Activated naive CD4-positive, alpha-beta T cell treated with anti-CD3 and anti-CD28 coated beads, Interleukin-2, amount 10 ng/mL, durations not matched to agents 7 days and 5 days (primary cell): ENCODE measurements around the gene UNC5A.

Experiments
- CTCF ChIA-PET: fragments of 350-600 bp; sonication (Branson Sonifier 250); formaldehyde crosslinking; loops from one replicate; lab custom pipeline; 2021; ENCODE audit warnings: antibody characterized with exemption; lab: Charles Lee
- DNase-seq: peaks from one replicate; pipeline ENCODE4 v3.0.0-alpha.2; 2020
- H3K27ac Mint-ChIP-seq: one replicate; pipeline ENCODE4 v1.8.0; 2021; ENCODE audit warnings: mild to moderate bottlenecking, moderate library complexity, mixed read lengths
- H3K27me3 Mint-ChIP-seq: one replicate; pipeline ENCODE4 v1.8.0; 2021; ENCODE audit warnings: mild to moderate bottlenecking, mixed read lengths
- H3K36me3 Mint-ChIP-seq: one replicate; pipeline ENCODE4 v1.8.0; 2021; ENCODE audit warnings: mixed read lengths
- H3K4me1 Mint-ChIP-seq: one replicate; pipeline ENCODE4 v1.8.0; 2021; ENCODE audit warnings: mixed read lengths
- H3K4me3 Mint-ChIP-seq: one replicate; pipeline ENCODE4 v1.8.0; 2021; ENCODE audit warnings: mild to moderate bottlenecking, moderate library complexity, mixed read lengths
- H3K9me3 Mint-ChIP-seq: one replicate; pipeline ENCODE4 v1.8.0; 2021; ENCODE audit warnings: mixed read lengths

The UNC5A gene

DNA sequence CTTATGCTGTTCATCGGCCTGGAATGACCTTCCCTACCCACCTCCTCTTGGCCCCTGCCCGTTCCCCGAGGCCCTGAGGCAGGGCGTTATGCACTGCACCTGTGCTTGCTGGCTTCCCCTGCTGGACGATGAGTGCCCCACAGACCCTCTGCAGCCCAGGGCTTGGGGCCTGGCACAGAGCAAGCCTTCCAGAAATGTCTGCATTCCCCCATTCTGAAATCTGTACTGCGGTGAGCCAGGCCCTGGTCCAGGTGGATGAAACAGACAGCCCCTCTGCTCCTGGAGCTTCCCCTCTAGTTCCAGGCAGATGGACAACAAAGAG lies 35.0 kb downstream of the UNC5A start:
- H3K4me1 Mint-ChIP-seq = no peaks in the 10 kb centered on the region
- H3K4me3 Mint-ChIP-seq = no peak overlapping the region
- CTCF ChIA-PET = no interaction called here
- no peak for DNase-seq
- peaks cover 49% of the 10 kb centered on the region for H3K27me3 Mint-ChIP-seq
- no peaks in the 10 kb centered on the region for H3K36me3 Mint-ChIP-seq
- no peaks in the 10 kb centered on the region for H3K9me3 Mint-ChIP-seq
- no peak overlapping the region for H3K27ac Mint-ChIP-seq

- no peak overlapping the region for H3K4me3 Mint-ChIP-seq
- DNase-seq = no peak
- no peaks in the 10 kb centered on the region for H3K36me3 Mint-ChIP-seq
- H3K9me3 Mint-ChIP-seq = no peaks in the 10 kb centered on the region
- H3K4me1 Mint-ChIP-seq = no peaks in the 10 kb centered on the region
- H3K27me3 Mint-ChIP-seq = peaks cover 40% of the 10 kb centered on the region
- CTCF ChIA-PET = no interaction called here
- no peak overlapping the region for H3K27ac Mint-ChIP-seq
These were observed 36.2 kb downstream of the UNC5A start for GRCh38 chr5:176846335-176847140.

DNA sequence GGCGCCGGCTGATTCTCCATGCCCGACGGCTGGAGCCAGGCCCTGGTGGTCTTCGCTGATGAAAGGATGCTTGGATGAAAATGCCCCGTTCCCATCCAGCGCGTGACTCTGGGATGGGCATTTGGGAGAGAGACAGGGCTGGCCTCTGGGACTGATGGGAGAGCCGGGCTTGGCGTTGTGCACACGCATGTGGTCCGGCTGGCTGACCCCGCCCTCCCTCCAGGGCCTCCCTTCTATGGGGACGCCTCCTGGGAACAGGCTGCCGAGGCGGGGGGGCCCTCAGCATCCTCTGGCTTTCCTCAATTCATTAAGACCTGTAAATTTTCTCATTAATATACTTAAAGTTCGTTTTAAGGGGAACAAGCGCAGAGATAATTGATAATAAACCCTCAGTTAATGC lies 36.8 kb downstream of the UNC5A start:
- H3K4me3 Mint-ChIP-seq = no peak overlapping the region
- CTCF ChIA-PET = no interaction called here

GRCh38 chr5:176847726-176848290 lies 37.4 kb downstream of the UNC5A start:
- Mint-ChIP-seq H3K36me3 (no peaks in the 10 kb centered on the region), H3K27ac (no peak overlapping the region), H3K4me1 (no peaks in the 10 kb centered on the region), H3K4me3 (no peak overlapping the region), H3K9me3 (no peaks in the 10 kb centered on the region), H3K27me3 (peaks cover 45% of the 10 kb centered on the region)
- DNase-seq = no peak
- CTCF ChIA-PET = no interaction called here

More for the DNA sequence above, 36.8 kb downstream of the UNC5A start:
- H3K27me3 Mint-ChIP-seq = peaks cover 45% of the 10 kb centered on the region
- DNase-seq = no peak
- H3K36me3 Mint-ChIP-seq = no peaks in the 10 kb centered on the region
- no peak overlapping the region for H3K27ac Mint-ChIP-seq
- no peaks in the 10 kb centered on the region for H3K4me1 Mint-ChIP-seq
- H3K9me3 Mint-ChIP-seq = no peaks in the 10 kb centered on the region

DNA sequence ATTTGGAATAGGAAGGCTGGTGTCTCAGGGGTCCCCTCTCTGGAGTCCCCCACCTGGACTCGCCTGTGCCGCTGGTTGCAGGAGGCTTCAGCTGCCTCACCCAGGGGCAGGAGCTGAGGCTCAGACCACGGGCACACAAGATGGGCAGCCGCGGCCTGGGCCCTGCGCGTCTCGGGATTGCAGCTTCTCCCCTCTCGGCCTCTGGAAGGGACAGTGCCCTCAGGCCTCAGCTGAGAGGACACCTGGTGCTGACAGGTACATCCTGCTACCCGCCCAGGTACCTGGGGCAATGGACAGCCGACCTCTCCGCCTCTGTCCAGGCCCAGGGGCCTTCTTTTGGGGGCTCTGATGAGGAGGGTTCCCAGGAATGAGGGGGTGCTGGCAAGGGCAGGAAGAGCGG lies 38.3 kb downstream of the UNC5A start:
- no peak for DNase-seq
- H3K27me3 Mint-ChIP-seq = peaks cover 41% of the 10 kb centered on the region
- H3K9me3 Mint-ChIP-seq = no peaks in the 10 kb centered on the region
- no peaks in the 10 kb centered on the region for H3K36me3 Mint-ChIP-seq
- no peak overlapping the region for H3K27ac Mint-ChIP-seq
- CTCF ChIA-PET = no interaction called here
- no peak overlapping the region for H3K4me3 Mint-ChIP-seq
- H3K4me1 Mint-ChIP-seq = no peaks in the 10 kb centered on the region

- no peaks in the 10 kb centered on the region for H3K4me1 Mint-ChIP-seq
- DNase-seq = no peak
- CTCF ChIA-PET = no interaction called here
- no peak overlapping the region for H3K4me3 Mint-ChIP-seq
- H3K27ac Mint-ChIP-seq = no peak overlapping the region
- H3K9me3 Mint-ChIP-seq = no peaks in the 10 kb centered on the region
- peaks cover 33% of the 10 kb centered on the region for H3K27me3 Mint-ChIP-seq
- H3K36me3 Mint-ChIP-seq = no peaks in the 10 kb centered on the region
These were observed 39.4 kb downstream of the UNC5A start for GRCh38 chr5:176849611-176850227.

GRCh38 chr5:176850371-176851245 lies 40.2 kb downstream of the UNC5A start:
- H3K27ac Mint-ChIP-seq = no peak overlapping the region
- no peak overlapping the region for H3K4me3 Mint-ChIP-seq
- CTCF ChIA-PET = no interaction called here
- no peaks in the 10 kb centered on the region for H3K36me3 Mint-ChIP-seq
- peaks cover 25% of the 10 kb centered on the region for H3K27me3 Mint-ChIP-seq
- no peaks in the 10 kb centered on the region for H3K9me3 Mint-ChIP-seq
- no peak for DNase-seq
- no peaks in the 10 kb centered on the region for H3K4me1 Mint-ChIP-seq

- Mint-ChIP-seq H3K36me3 (no peaks in the 10 kb centered on the region), H3K27ac (no peak overlapping the region), H3K4me3 (no peak overlapping the region), H3K27me3 (peaks cover 18% of the 10 kb centered on the region), H3K9me3 (no peaks in the 10 kb centered on the region), H3K4me1 (no peaks in the 10 kb centered on the region)
- CTCF ChIA-PET = no interaction called here
- DNase-seq = no peak
These were observed 41.0 kb downstream of the UNC5A start for GRCh38 chr5:176851380-176851779.

DNA sequence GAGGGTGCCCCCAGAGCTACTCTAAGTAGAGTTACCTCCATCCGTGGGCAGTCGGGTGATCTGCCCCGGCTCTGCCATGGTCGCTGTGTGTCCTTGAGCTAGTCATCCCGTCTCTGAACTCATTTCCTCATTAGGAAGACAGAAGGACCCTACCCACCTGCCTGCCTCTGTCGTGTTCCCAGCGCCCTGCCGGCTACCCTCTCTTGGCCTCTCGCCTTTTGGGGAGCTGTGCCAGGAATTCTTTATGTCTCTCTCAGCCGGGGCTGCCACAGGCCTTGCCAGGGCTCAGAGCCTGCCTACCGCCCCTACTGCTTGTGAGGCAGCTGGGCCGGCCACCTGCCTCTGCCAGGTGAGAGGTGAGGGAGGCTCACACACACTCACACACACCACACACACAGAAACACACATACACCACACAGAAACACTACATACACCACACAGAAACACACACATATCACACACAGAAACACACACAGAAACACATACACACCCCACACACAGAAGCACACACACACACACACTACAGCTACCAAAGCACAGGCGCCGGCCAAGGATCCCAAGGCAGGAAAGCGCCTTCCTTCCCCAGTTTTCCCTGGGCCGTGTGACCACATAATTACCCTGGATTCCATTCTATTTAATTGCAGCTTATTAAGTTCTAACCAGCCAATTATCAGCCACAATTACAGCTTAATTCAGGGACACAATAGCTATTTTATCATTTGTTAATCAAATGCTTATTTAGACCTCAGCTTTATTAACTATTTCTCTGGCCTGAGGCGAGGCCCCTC lies 41.7 kb downstream of the UNC5A start:
- Mint-ChIP-seq H3K27ac (no peak overlapping the region), H3K4me3 (no peak overlapping the region), H3K36me3 (no peaks in the 10 kb centered on the region), H3K27me3 (peaks cover 11% of the 10 kb centered on the region), H3K4me1 (no peaks in the 10 kb centered on the region), H3K9me3 (no peaks in the 10 kb centered on the region)
- CTCF ChIA-PET = no interaction called here
- no peak for DNase-seq

DNA sequence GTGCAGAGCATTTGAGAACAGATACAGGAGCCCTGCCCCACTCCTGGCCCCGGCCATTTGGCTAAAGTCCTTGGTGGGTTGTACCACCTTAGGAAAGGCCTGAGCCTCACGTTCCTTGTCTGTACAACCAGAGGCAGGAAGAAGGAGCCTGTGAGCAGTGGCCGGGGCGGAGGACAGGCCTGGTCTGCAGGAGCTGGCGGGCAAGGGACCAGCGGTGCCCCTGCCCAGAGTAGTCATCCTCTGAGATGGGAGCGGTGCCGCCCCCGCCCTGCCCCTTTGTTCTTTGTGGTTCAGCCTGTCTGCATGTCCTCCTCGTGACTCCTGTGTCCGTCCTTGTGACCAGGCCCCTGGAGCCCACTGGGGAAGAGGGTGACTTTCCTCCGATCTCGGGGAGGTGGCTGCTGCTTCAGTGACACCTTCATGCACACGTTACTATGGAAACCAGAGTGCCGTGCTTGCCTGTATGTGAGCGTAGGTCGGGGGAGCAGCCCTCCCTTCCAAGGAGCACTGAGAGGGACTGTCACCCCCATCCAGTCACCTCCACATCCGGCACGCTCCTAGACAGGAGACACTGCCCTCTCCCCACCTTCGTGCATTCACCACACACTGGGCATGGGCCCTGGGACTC lies 42.9 kb downstream of the UNC5A start:
- no peaks in the 10 kb centered on the region for H3K9me3 Mint-ChIP-seq

GRCh38 chr5:176854164-176854563 lies 43.8 kb downstream of the UNC5A start:
- Mint-ChIP-seq H3K36me3 (no peaks in the 10 kb centered on the region), H3K9me3 (no peaks in the 10 kb centered on the region), H3K27ac (no peak overlapping the region), H3K27me3 (peaks cover 16% of the 10 kb centered on the region), H3K4me1 (no peaks in the 10 kb centered on the region), H3K4me3 (no peak overlapping the region)
- DNase-seq = no peak
- CTCF ChIA-PET = no interaction called here

More for the DNA sequence above, 42.9 kb downstream of the UNC5A start:
- CTCF ChIA-PET = no interaction called here
- no peak overlapping the region for H3K4me3 Mint-ChIP-seq
- no peaks in the 10 kb centered on the region for H3K36me3 Mint-ChIP-seq
- no peaks in the 10 kb centered on the region for H3K4me1 Mint-ChIP-seq
- no peak for DNase-seq
- H3K27me3 Mint-ChIP-seq = peaks cover 13% of the 10 kb centered on the region
- H3K27ac Mint-ChIP-seq = no peak overlapping the region

GRCh38 chr5:176855598-176855997 lies 45.2 kb downstream of the UNC5A start:
- H3K4me1 Mint-ChIP-seq = no peaks in the 10 kb centered on the region
- peaks cover 22% of the 10 kb centered on the region for H3K27me3 Mint-ChIP-seq
- no peaks in the 10 kb centered on the region for H3K9me3 Mint-ChIP-seq
- H3K27ac Mint-ChIP-seq = no peak overlapping the region
- no peak overlapping the region for H3K4me3 Mint-ChIP-seq
- no peak for DNase-seq
- CTCF ChIA-PET = no interaction called here
- no peaks in the 10 kb centered on the region for H3K36me3 Mint-ChIP-seq

GRCh38 chr5:176856746-176857145 lies 46.4 kb downstream of the UNC5A start:
- Mint-ChIP-seq H3K9me3 (no peaks in the 10 kb centered on the region), H3K36me3 (no peaks in the 10 kb centered on the region), H3K4me1 (no peaks in the 10 kb centered on the region), H3K27me3 (peaks cover 30% of the 10 kb centered on the region), H3K4me3 (no peak overlapping the region), H3K27ac (no peak overlapping the region)
- CTCF ChIA-PET = no interaction called here
- no peak for DNase-seq
